K562 (cell line): ENCODE data around the gene DNAJC17. TPM values are rescaled to one million over a fixed set of nuclear protein-coding genes. Genes with fewer than 3 reads are reported as not detected.

ENCODE experiments used
- ATAC-seq: fragments of 200-7000 bp; cut with Tn5 transposase; 3 replicates; pipeline ENCODE4 v1.9.1; 2020; ENCODE audit warnings: moderate library complexity
- BruUV-seq: library from RNA; stranded (reverse); fragments of 400-500 nt; replicated peaks from 2 replicates; lab custom pipeline; 2021; lab: Mats Ljungman, UMichigan
- CTCF ChIA-PET: fragments of 300-600 bp; formaldehyde crosslinking; extraction: SDS; loops from one replicate; lab custom pipeline; 2021; ENCODE audit warnings: low intra/inter-chr PET ratio; lab: Yijun Ruan, JAX
- POLR2A ChIA-PET: fragments of 300-600, 350-650 bp; sonication (Branson Sonifier 250); formaldehyde crosslinking; extraction: SDS; loops from one replicate; lab custom pipeline; 2021; ENCODE audit warnings: antibody characterized with exemption, inconsistent platforms; lab: Yijun Ruan, JAX
- DNase-seq, 4 experiments: peaks; one replicate each; pipeline versions ENCODE4 v3.0.0 to v3.0.0-alpha.2; 2011 to 2018; ENCODE audit warnings: low spot score in 3 of 4, mixed read lengths in 3 of 4; ENCODE audit errors: extremely low read depth in 1 of 4
- FAIRE-seq: peaks from 2 replicates; lab custom pipeline; 2011; peaks lifted over from hg19 to GRCh38; lab: Jason Lieb, UNC
- H2AFZ ChIP-seq: 2 replicates; pipeline ENCODE4 v1.6.0; 2011; ENCODE audit warnings: low read depth, low read length, control low read depth, inconsistent platforms
- H3K27ac ChIP-seq: fragments of 200-600 bp; 3 replicates; pipeline ENCODE4 v1.8.0; 2011; ENCODE audit warnings: low read depth, mild to moderate bottlenecking, control low read depth, inconsistent platforms, low read length, moderate library complexity, mixed read lengths; ENCODE audit errors: extremely low read depth
- H3K27me3 ChIP-seq, 2 experiments: fragments of 300-600 bp in 1 of 2; 2 replicates in 1 of 2; 3 replicates in 1 of 2; pipeline versions ENCODE4 v1.6.0 to v1.8.0; 2011; ENCODE audit warnings: inconsistent platforms in 2 of 2, low read length in 2 of 2, mild to moderate bottlenecking in 1 of 2, mixed read lengths in 1 of 2, moderate library complexity in 1 of 2; ENCODE audit not compliant: control insufficient read depth in 2 of 2, insufficient read depth in 2 of 2
- H3K36me3 ChIP-seq: fragments of 300-600 bp; 3 replicates; pipeline ENCODE4 v1.8.0; 2011; ENCODE audit warnings: mild to moderate bottlenecking, low read length, inconsistent platforms; ENCODE audit not compliant: control insufficient read depth, insufficient read depth
- H3K4me1 ChIP-seq, 2 experiments: fragments of 200-600 bp in 1 of 2; replicated peaks in 1 of 2; 2 replicates in 1 of 2; 3 replicates in 1 of 2; pipeline versions ENCODE4 v1.5.1 to v1.8.0; 2011; ENCODE audit warnings: inconsistent platforms in 2 of 2, low read length in 2 of 2, mild to moderate bottlenecking in 1 of 2, mixed read lengths in 1 of 2, moderate library complexity in 1 of 2; ENCODE audit not compliant: control insufficient read depth in 2 of 2, insufficient read depth in 2 of 2
- H3K4me2 ChIP-seq: 2 replicates; pipeline ENCODE4 v1.6.1; 2011; ENCODE audit warnings: low read length, control low read depth, inconsistent platforms, mixed read lengths; ENCODE audit not compliant: insufficient read depth
- H3K4me3 ChIP-seq: fragments of 200-600 bp; sonication (generic), shearing (Covaris generic); 2 replicates; pipeline ENCODE4 v1.5.1; 2016; ENCODE audit warnings: control low read depth, inconsistent platforms
- H3K79me2 ChIP-seq: fragments of 200-600 bp; 3 replicates; pipeline ENCODE4 v1.8.0; 2011; ENCODE audit warnings: low read length, inconsistent platforms; ENCODE audit not compliant: control insufficient read depth, insufficient read depth
- H3K9ac ChIP-seq, 2 experiments: 2 replicates each; pipeline versions ENCODE4 v1.6.0 to v1.6.1; 2011; ENCODE audit warnings: low read depth in 2 of 2, low read length in 2 of 2, control low read depth in 1 of 2, inconsistent platforms in 1 of 2, mild to moderate bottlenecking in 1 of 2, mixed read lengths in 1 of 2; ENCODE audit not compliant: insufficient read depth in 1 of 2
- H3K9me1 ChIP-seq: one replicate; pipeline ENCODE4 v1.6.0; 2011; ENCODE audit warnings: inconsistent platforms, mild to moderate bottlenecking, low read length, moderate library complexity; ENCODE audit not compliant: control insufficient read depth, insufficient read depth
- H3K9me3 ChIP-seq: replicated peaks from 2 replicates; pipeline ENCODE4 v1.5.1; 2011; ENCODE audit warnings: low read depth, low read length, inconsistent platforms; ENCODE audit not compliant: control insufficient read depth, insufficient read depth
- H4K20me1 ChIP-seq: replicated peaks from 2 replicates; pipeline ENCODE4 v1.6.1; 2011; ENCODE audit warnings: low read length, inconsistent platforms, mixed read lengths; ENCODE audit not compliant: control insufficient read depth, insufficient read depth
- CTCF ChIP-seq, 3 experiments: IDR thresholded peaks in 2 of 3; conservative IDR thresholded peaks in 1 of 3; 2 replicates each; pipeline ENCODE4 v1.5.1; 2011 to 2012; ENCODE audit warnings: low read length in 3 of 3, mild to moderate bottlenecking in 3 of 3, control low read depth in 2 of 3, improper control_type of control experiment in 1 of 3, inconsistent platforms in 1 of 3, low read depth in 1 of 3, mixed read lengths in 1 of 3, moderate library complexity in 1 of 3; ENCODE audit not compliant: insufficient read depth in 2 of 3
- HDAC6 ChIP-seq: IDR thresholded peaks from 2 replicates; pipeline ENCODE4 v1.6.1; 2012; ENCODE audit warnings: low read depth, mild to moderate bottlenecking, control low read depth, inconsistent platforms, low read length, moderate library complexity
- HMBOX1 ChIP-seq: sonication (generic); IDR thresholded peaks from 2 replicates; pipeline ENCODE4 v1.6.1; 2016
- HNRNPUL1 ChIP-seq: fragments of 200-400 bp; formaldehyde crosslinking; IDR thresholded peaks from 2 replicates; pipeline ENCODE4 v1.6.1; 2017; ENCODE audit warnings: low read length
- MCM3 ChIP-seq: fragments of 450-650 bp; IDR thresholded peaks from 2 replicates; pipeline ENCODE4 v1.6.1; 2016
- MCM7 ChIP-seq, 2 experiments: fragments of 450-650 bp; IDR thresholded peaks; 2 replicates each; pipeline ENCODE4 v1.6.1; 2016 to 2018
- NR2C2 ChIP-seq, 2 experiments: fragments of 200-800 bp in 1 of 2; sonication (Bioruptor generic) in 1 of 2; sonication (generic) in 1 of 2; formaldehyde crosslinking in 1 of 2; IDR thresholded peaks; 2 replicates each; pipeline versions ENCODE4 v1.6.1 to v1.8.0; 2016 to 2022; ENCODE audit warnings: mild to moderate bottlenecking in 1 of 2, missing compliant biosample characterization in 1 of 2, missing genetic modification characterization in 1 of 2, missing genetic modification reagents in 1 of 2
- SMARCA4 ChIP-seq: fragments of 450-650 bp; IDR thresholded peaks from 2 replicates; pipeline ENCODE4 v1.6.1; 2016
- ZBTB5 ChIP-seq: fragments of 450-650 bp; IDR thresholded peaks from 2 replicates; pipeline ENCODE4 v1.6.1; 2017; ENCODE audit warnings: antibody characterized with exemption
- WGBS: fragments of 100-300 bp; shearing (Covaris generic); methylation state at CpG from one replicate; pipeline ENCODE4 v1.1.6; 2016; ENCODE audit warnings: low coverage, mixed read lengths; ENCODE audit not compliant: insufficient coverage; ENCODE audit errors: missing lambda C conversion rate; 5-methylcytosine and 5-hydroxymethylcytosine counted together
- in situ Hi-C: fragments of 300-500 bp; cut with MboI; formaldehyde crosslinking; loops from 4 replicates; pipeline ENCODE4 v1.15.0; 2018; ENCODE audit warnings: inconsistent platforms, mixed read lengths
- intact Hi-C: fragments of 100-400 bp; cut with micrococcal nuclease; formaldehyde crosslinking; loops from 2 replicates; pipeline ENCODE4 v1.14.2; 2022
- polyA plus RNA-seq, 8 experiments: library from polyadenylated mRNA; depleted of rRNA in 4 of 8; stranded (reverse) in 5 of 8; unstranded in 3 of 8; fragments of >200 nt; fragmentation: Nextera tagmentation in 2 of 8; fragmentation: Illumina TruSeq in 1 of 8; extraction: Ambion mirVana in 2 of 8; extraction: Trizol in 1 of 8; gene quantifications; 2 replicates each; pipeline versions ENCODE4 v1.2.1 to v1.2.3, GENCODE V29; 2011 to 2014; ENCODE audit warnings: inconsistent platforms in 1 of 8, missing spikeins in 1 of 8
- total RNA-seq, 7 experiments: library from RNA; depleted of rRNA in 6 of 7; stranded (reverse); fragments of >200 nt in 6 of 7; fragmentation: Illumina TruSeq in 2 of 7; extraction: Trizol in 2 of 7; gene quantifications; 2 replicates each; pipeline versions ENCODE4 v1.2.1 to v1.2.3, GENCODE V29; 2011 to 2021; ENCODE audit warnings: low replicate concordance in 1 of 7

DNAJC17 gene
- total and polyA plus RNA-seq, 9 of the 15 experiments (the other 6 are each of a cell fraction or from before 2014, with no cell fraction given), result 2.4 to 79.4 (median 44.2) TPM

- TF ChIP-seq ZBTB5 (no peak), SMARCA4 (no peak), HDAC6 (no peak), MCM3 (no peak), HMBOX1 (no peak), HNRNPUL1 (no peak), MCM7 (IDR thresholded peaks at IDR 0.05) (no peak)
Observed at GRCh38 chr15:40743485-40743901, 63.8 kb downstream of the DNAJC17 start (continued).

GRCh38 chr15:40739854-40740253 lies 67.4 kb downstream of the DNAJC17 start:
- WGBS, result 92% methylated on average over 2 of the region's 2 CpGs
- Histone ChIP-seq H3K4me1 (peaks cover 11 to 16% of the 10 kb centered on the region in 2 experiments), H4K20me1 (no peaks in the 10 kb centered on the region), H3K79me2 (peaks cover 9% of the 10 kb centered on the region; the same call in 1 of the 3 replicates), H3K9ac (no peak overlapping the region), H3K27me3 (no peaks in the 10 kb centered on the region), H3K36me3 (peaks cover 95% of the 10 kb centered on the region), H3K4me2 (no peak overlapping the region), H3K27ac (no peak overlapping the region; the same call in 2 of the 3 replicates), H2AFZ (no peak overlapping the region), H3K9me3 (no peaks in the 10 kb centered on the region), H3K4me3 (no peak overlapping the region), H3K9me1 (no peaks in the 10 kb centered on the region)
- TF ChIP-seq CTCF (IDR thresholded peaks at IDR 0.05 in 2 of 3, conservative IDR thresholded peaks at IDR 0.05 in 1 of 3; ENCODE audit: insufficient read depth in 2 of 3, low read depth in 1 of 3, low read length in 3 of 3) (peak in 1 of 3 experiments; percentile 19; a peak in 1 of 6 replicates), NR2C2 (CRISPR knock-in tag; IDR thresholded peaks at IDR 0.05) (no peak), NR2C2 (tag; IDR thresholded peaks at IDR 0.05) (no peak)
- no TSS peak for BruUV-seq
- FAIRE-seq (no peak), ATAC-seq (peak; percentile 14; the same call in 1 of the 3 replicates), DNase-seq (no peak)
- ChIA-PET POLR2A (interaction anchor here (0.6 to 2.2 kb wide), 5 partner anchors 9 to 145 kb away, joined by 3 to 13 read pairs (median 3); partner anchors contain the start of gene GCHFR), CTCF (no interaction called here)
- intact Hi-C loops, result no loop called here
- in situ Hi-C loops, result no loop called here
